A549 (cell line): Measurements from ENCODE around the gene ESPNL. TPM values are rescaled to one million over a fixed set of nuclear protein-coding genes. Genes with fewer than 3 reads are reported as not detected.
A peak's percentile ranks its signal among the peaks of the same experiment; 100 is the strongest.
"Not testable (repeated sequence)": the region's sequence is repeated elsewhere in the genome, so short reads cannot be mapped to it uniquely, and the experiment has no call there.

Experiments
- ATAC-seq, 2 experiments: fragments of 200-7000 bp in 1 of 2; fragments of >200 bp in 1 of 2; cut with Nextera tagmentation in 1 of 2; cut with Tn5 transposase in 1 of 2; 3 replicates each; pipeline versions ENCODE4 v1.8.0 to v1.9.1; 2018 to 2020; ENCODE audit warnings: mild to moderate bottlenecking in 1 of 2, moderate library complexity in 1 of 2
- CTCF ChIA-PET: fragments of 300-600 bp; sonication (Branson Sonifier 250); formaldehyde crosslinking; extraction: SDS; loops from one replicate; lab custom pipeline; 2021; ENCODE audit warnings: antibody characterized with exemption, inconsistent platforms; lab: Yijun Ruan, JAX
- POLR2A ChIA-PET: fragments of 350-600 bp; formaldehyde crosslinking; extraction: SDS; loops from one replicate; lab custom pipeline; 2021; ENCODE audit warnings: antibody characterized with exemption, inconsistent platforms; lab: Yijun Ruan, JAX
- DNase-seq, 2 experiments: peaks; one replicate each; pipeline versions ENCODE4 v3.0.0 to v3.0.0-alpha.2; 2011 to 2016; ENCODE audit warnings: low read depth in 1 of 2, low spot score in 1 of 2
- FAIRE-seq: peaks from 2 replicates; lab custom pipeline; 2011; peaks lifted over from hg19 to GRCh38; lab: Jason Lieb, UNC
- H3K27ac ChIP-seq, 2 experiments: fragments of >200 bp; sonication (Bioruptor Twin); formaldehyde crosslinking; 3 replicates each; pipeline ENCODE4 v1.5.1; 2016 to 2017
- H3K4me1 ChIP-seq: fragments of >200 bp; sonication (Bioruptor Twin); formaldehyde crosslinking; 3 replicates; pipeline ENCODE4 v1.6.1; 2016
- H3K4me2 ChIP-seq: fragments of >200 bp; sonication (Bioruptor Twin); formaldehyde crosslinking; 3 replicates; pipeline ENCODE4 v1.6.1; 2016
- H3K4me3 ChIP-seq: fragments of >200 bp; sonication (Bioruptor Twin); formaldehyde crosslinking; 3 replicates; pipeline ENCODE4 v1.5.1; 2016
- H3K9me3 ChIP-seq: fragments of >200 bp; sonication (Bioruptor Twin); formaldehyde crosslinking; 3 replicates; pipeline ENCODE4 v1.6.1; 2016
- CBX8 ChIP-seq: fragments of 200-600 bp; sonication (generic); IDR thresholded peaks from 2 replicates; pipeline ENCODE4 v1.6.1; 2016
- CEBPB ChIP-seq, 2 experiments: fragments of >200 bp in 1 of 2; sonication (Bioruptor Twin) in 1 of 2; formaldehyde crosslinking in 1 of 2; IDR thresholded peaks; 2 replicates each; pipeline ENCODE4 v1.6.1; 2012 to 2016
- HDAC2 ChIP-seq: fragments of 200-600 bp; sonication (generic); IDR thresholded peaks from 2 replicates; pipeline ENCODE4 v1.6.1; 2016
- JUN ChIP-seq, 2 experiments: fragments of >200 bp; sonication (Bioruptor Twin); formaldehyde crosslinking; IDR thresholded peaks; 2 replicates in 1 of 2; 3 replicates in 1 of 2; pipeline ENCODE4 v1.6.1; 2016 to 2017
- JUNB ChIP-seq: fragments of >200 bp; sonication (Bioruptor Twin); formaldehyde crosslinking; IDR thresholded peaks from 2 replicates; pipeline ENCODE4 v1.6.1; 2016
- KDM5A ChIP-seq: fragments of 200-600 bp; sonication (generic); IDR thresholded peaks from 2 replicates; pipeline ENCODE4 v1.6.1; 2016; ENCODE audit warnings: antibody characterized with exemption, mild to moderate bottlenecking
- MAFK ChIP-seq: fragments of 450-650 bp; IDR thresholded peaks from 2 replicates; pipeline ENCODE4 v1.6.1; 2014; ENCODE audit not compliant: partially characterized antibody
- MAZ ChIP-seq: fragments of 150-350 bp; IDR thresholded peaks from 2 replicates; pipeline ENCODE4 v1.6.1; 2014; ENCODE audit warnings: antibody characterized with exemption, low read depth, low read length, borderline replicate concordance
- MYC ChIP-seq: IDR thresholded peaks from 2 replicates; pipeline ENCODE4 v1.6.1; 2012; ENCODE audit warnings: mild to moderate bottlenecking, inconsistent platforms, low read length, improper control_type of control experiment, borderline replicate concordance
- RNF2 ChIP-seq: fragments of 200-600 bp; sonication (generic); IDR thresholded peaks from 2 replicates; pipeline ENCODE4 v1.6.1; 2016; ENCODE audit warnings: low read depth, mild to moderate bottlenecking, antibody characterized with exemption, moderate library complexity, borderline replicate concordance
- SMC3 ChIP-seq: fragments of >200 bp; sonication (Bioruptor Twin); formaldehyde crosslinking; IDR thresholded peaks from 3 replicates; pipeline ENCODE4 v1.6.1; 2018; ENCODE audit warnings: inconsistent platforms
- ZC3H11A ChIP-seq: fragments of 450-650 bp; IDR thresholded peaks from 2 replicates; pipeline ENCODE4 v1.6.1; 2014; ENCODE audit warnings: antibody characterized with exemption, mild to moderate bottlenecking
- WGBS: methylation state at CpG from one replicate; pipeline ENCODE4 v1.1.6; 2017; ENCODE audit errors: missing lambda C conversion rate; 5-methylcytosine and 5-hydroxymethylcytosine counted together
- polyA plus RNA-seq, 4 experiments: library from polyadenylated mRNA; depleted of rRNA in 3 of 4; stranded (reverse); fragments of >200 nt; fragmentation: RNase III in 1 of 4; extraction: RNeasy Plus Mini Kit Qiagen cat#74134 plus additional on column Dnase treatment in 1 of 4; gene quantifications; 2 replicates in 3 of 4; 3 replicates in 1 of 4; pipeline ENCODE4 v1.2.3, GENCODE V29; 2011 to 2017
- TF ChIP-seq, protein P1 (sequence below): fragments of 150-350 bp; IDR thresholded peaks from 2 replicates; pipeline ENCODE4 v1.6.1; 2014; ENCODE audit warnings: low read depth, mild to moderate bottlenecking, low read length
- TF ChIP-seq, protein P2 (sequence below): fragments of >200 bp; sonication (Bioruptor Twin); formaldehyde crosslinking; IDR thresholded peaks from 3 replicates; pipeline ENCODE4 v1.6.1; 2016
- TF ChIP-seq, protein P3 (sequence below): fragments of 200-600 bp; sonication (generic); IDR thresholded peaks from 2 replicates; pipeline ENCODE4 v1.6.1; 2016; ENCODE audit warnings: antibody characterized with exemption, mild to moderate bottlenecking, moderate library complexity
- TF ChIP-seq, protein P4 (sequence below): IDR thresholded peaks from 2 replicates; pipeline ENCODE4 v1.6.1; 2012
- TF ChIP-seq, protein P5 (sequence below): fragments of 450-650 bp; IDR thresholded peaks from 2 replicates; pipeline ENCODE4 v1.6.1; 2014; ENCODE audit warnings: antibody characterized with exemption
- TF ChIP-seq, protein P6 (sequence below): IDR thresholded peaks from 2 replicates; pipeline ENCODE4 v1.6.1; 2012

Gene ESPNL
- polyA plus RNA-seq, 2 of the 4 experiments (the other 2 are of a cell fraction) = 0.04 to 0.22 TPM

GRCh38 chr2:238114851-238115660, 14.9 kb downstream of the ESPNL start:
- ChIA-PET POLR2A (no interaction called here), CTCF (interaction anchor here (0.7 to 1.4 kb wide), 4 partner anchors 9 to 254 kb away, joined by 3 read pairs; no protein-coding TSS in a partner anchor)
- FAIRE-seq (no peak), DNase-seq (no peak), ATAC-seq (0 out of 6 replicates have a peak, but pooled peaks of 1 of the 2 experiments have one; percentile 31)
- no peaks in the 10 kb centered on the region for H3K4me1 ChIP-seq
- H3K4me3 ChIP-seq = no peak overlapping the region
- 61% methylated on average over 23 of the region's 32 CpGs for WGBS
- peaks cover 20% of the 10 kb centered on the region for H3K9me3 ChIP-seq
- H3K27ac ChIP-seq = no peak overlapping the region
- H3K4me2 ChIP-seq = no peak overlapping the region
- TF ChIP-seq RNF2 (no peak), CBX8 (no peak), ZC3H11A (no peak), JUNB (no peak), MAZ (no peak), CEBPB (IDR thresholded peaks at IDR 0.05) (no peak), MYC (no peak), MAFK (no peak), HDAC2 (no peak), KDM5A (no peak), JUN (IDR thresholded peaks at IDR 0.05) (no peak), SMC3 (no peak)
- TF ChIP-seq, protein P1, sequence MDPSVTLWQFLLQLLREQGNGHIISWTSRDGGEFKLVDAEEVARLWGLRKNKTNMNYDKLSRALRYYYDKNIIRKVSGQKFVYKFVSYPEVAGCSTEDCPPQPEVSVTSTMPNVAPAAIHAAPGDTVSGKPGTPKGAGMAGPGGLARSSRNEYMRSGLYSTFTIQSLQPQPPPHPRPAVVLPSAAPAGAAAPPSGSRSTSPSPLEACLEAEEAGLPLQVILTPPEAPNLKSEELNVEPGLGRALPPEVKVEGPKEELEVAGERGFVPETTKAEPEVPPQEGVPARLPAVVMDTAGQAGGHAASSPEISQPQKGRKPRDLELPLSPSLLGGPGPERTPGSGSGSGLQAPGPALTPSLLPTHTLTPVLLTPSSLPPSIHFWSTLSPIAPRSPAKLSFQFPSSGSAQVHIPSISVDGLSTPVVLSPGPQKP = no peak
- TF ChIP-seq, protein P2, sequence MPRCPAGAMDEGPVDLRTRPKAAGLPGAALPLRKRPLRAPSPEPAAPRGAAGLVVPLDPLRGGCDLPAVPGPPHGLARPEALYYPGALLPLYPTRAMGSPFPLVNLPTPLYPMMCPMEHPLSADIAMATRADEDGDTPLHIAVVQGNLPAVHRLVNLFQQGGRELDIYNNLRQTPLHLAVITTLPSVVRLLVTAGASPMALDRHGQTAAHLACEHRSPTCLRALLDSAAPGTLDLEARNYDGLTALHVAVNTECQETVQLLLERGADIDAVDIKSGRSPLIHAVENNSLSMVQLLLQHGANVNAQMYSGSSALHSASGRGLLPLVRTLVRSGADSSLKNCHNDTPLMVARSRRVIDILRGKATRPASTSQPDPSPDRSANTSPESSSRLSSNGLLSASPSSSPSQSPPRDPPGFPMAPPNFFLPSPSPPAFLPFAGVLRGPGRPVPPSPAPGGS = no peak
- TF ChIP-seq, protein P3, sequence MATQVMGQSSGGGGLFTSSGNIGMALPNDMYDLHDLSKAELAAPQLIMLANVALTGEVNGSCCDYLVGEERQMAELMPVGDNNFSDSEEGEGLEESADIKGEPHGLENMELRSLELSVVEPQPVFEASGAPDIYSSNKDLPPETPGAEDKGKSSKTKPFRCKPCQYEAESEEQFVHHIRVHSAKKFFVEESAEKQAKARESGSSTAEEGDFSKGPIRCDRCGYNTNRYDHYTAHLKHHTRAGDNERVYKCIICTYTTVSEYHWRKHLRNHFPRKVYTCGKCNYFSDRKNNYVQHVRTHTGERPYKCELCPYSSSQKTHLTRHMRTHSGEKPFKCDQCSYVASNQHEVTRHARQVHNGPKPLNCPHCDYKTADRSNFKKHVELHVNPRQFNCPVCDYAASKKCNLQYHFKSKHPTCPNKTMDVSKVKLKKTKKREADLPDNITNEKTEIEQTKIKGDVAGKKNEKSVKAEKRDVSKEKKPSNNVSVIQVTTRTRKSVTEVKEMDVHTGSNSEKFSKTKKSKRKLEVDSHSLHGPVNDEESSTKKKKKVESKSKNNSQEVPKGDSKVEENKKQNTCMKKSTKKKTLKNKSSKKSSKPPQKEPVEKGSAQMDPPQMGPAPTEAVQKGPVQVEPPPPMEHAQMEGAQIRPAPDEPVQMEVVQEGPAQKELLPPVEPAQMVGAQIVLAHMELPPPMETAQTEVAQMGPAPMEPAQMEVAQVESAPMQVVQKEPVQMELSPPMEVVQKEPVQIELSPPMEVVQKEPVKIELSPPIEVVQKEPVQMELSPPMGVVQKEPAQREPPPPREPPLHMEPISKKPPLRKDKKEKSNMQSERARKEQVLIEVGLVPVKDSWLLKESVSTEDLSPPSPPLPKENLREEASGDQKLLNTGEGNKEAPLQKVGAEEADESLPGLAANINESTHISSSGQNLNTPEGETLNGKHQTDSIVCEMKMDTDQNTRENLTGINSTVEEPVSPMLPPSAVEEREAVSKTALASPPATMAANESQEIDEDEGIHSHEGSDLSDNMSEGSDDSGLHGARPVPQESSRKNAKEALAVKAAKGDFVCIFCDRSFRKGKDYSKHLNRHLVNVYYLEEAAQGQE = no peak
- TF ChIP-seq, protein P4, sequence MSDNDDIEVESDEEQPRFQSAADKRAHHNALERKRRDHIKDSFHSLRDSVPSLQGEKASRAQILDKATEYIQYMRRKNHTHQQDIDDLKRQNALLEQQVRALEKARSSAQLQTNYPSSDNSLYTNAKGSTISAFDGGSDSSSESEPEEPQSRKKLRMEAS = no peak
- TF ChIP-seq, protein P5, sequence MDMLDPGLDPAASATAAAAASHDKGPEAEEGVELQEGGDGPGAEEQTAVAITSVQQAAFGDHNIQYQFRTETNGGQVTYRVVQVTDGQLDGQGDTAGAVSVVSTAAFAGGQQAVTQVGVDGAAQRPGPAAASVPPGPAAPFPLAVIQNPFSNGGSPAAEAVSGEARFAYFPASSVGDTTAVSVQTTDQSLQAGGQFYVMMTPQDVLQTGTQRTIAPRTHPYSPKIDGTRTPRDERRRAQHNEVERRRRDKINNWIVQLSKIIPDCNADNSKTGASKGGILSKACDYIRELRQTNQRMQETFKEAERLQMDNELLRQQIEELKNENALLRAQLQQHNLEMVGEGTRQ = no peak
- TF ChIP-seq, protein P6, sequence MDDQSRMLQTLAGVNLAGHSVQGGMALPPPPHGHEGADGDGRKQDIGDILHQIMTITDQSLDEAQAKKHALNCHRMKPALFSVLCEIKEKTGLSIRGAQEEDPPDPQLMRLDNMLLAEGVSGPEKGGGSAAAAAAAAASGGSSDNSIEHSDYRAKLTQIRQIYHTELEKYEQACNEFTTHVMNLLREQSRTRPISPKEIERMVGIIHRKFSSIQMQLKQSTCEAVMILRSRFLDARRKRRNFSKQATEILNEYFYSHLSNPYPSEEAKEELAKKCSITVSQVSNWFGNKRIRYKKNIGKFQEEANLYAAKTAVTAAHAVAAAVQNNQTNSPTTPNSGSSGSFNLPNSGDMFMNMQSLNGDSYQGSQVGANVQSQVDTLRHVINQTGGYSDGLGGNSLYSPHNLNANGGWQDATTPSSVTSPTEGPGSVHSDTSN = no peak

DNA sequence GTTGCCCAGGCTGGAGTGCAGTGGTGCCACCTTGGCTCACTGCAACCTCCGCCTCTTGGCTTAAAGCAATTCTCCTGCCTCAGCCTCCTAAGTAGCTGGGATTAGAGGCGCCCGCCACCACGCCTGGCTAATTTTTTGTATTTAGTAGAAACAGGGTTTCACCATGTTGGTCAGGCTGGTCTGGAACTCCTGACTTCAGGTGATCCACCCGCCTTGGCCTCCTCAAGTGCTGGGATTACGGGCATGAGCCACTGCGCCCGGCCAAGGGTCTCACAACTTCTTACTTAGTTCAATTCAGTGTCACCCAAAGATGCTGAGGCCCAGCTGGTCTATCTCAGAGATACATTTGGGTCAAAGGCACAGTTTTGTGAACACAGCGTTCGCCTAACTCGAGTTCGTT, 15.6 kb downstream of the ESPNL start:
- H3K4me1 ChIP-seq, ATAC-seq, H3K4me3 ChIP-seq, FAIRE-seq, H3K27ac ChIP-seq, DNase-seq, POLR2A ChIA-PET, H3K4me2 ChIP-seq: not testable (repeated sequence)
- 75% methylated on average over 11 of the region's 12 CpGs for WGBS
- peaks cover 20% of the 10 kb centered on the region for H3K9me3 ChIP-seq
- CTCF ChIA-PET = interaction anchor here (0.9 to 1.2 kb wide), 2 partner anchors 45 to 255 kb away, joined by 3 read pairs; no protein-coding TSS in a partner anchor
